ENCODE data around the gene DPY19L1. TPM values are rescaled to one million over a fixed set of nuclear protein-coding genes. Genes with fewer than 3 reads are reported as not detected.

DPY19L1 gene
- 11.3 and 15.9 TPM in 2 replicates for total RNA-seq

GRCh38 chr7:35037211-35037525, at the start of gene DPY19L1:
TSS of gene DPY19L1 (minus strand) at chr7:35037485. CDS start at chr7:35037394, 91 bp downstream.

Other genes starting within 250 kb of the DPY19L1 start
- gene TBX20, start 216.6 kb upstream of the DPY19L1 start, total RNA-seq, result under 0.01 TPM in 1 of 2 replicates, not detected in the other

Measured in nasal cavity respiratory epithelium epithelial cell of viscerocranial mucosa (primary cell).